NCI-H524 treated with DMSO at 0.1 percent for 48 hours (cell line): ENCODE results near the gene TTL.
"Not testable (repeated sequence)": the region's sequence is repeated elsewhere in the genome, so short reads cannot be mapped to it uniquely, and the experiment has no call there.

ENCODE experiments used
- DNase-seq: peaks from one replicate; lab custom pipeline; 2025; lab: John Stamatoyannopoulos, UW

Gene TTL

DNA sequence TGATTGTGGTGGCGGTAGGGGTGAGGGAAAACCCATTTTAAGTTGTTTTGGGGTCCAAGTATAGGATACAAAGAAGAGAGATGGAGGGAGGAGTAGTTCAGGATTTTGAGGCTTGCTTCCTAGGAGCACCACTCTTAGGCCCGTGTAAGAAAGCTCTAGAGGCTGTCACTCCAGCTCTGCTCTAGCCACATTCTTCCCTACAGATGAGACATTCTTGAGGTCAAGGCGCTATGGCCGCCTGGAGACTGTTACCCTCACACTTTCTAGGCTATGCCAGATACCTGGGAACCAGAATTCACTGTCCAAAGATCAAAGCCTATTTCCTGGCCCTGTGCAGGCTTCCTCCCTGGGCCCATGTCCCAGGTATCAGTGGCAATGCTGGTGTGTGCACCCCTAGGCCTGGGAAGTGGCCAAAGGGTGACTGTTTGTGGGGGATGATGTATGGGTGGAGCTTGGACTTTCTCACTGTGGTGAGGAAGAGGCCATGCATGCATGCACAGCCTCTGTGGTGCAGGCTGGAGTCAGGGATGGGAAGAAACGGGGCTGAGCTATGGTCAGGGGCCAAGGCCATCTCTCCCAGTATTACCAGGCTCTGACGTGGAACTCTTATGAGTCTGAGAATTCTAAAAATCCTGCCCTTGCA, 7.0 kb upstream of the TTL start:
- no peak for DNase-seq

DNA sequence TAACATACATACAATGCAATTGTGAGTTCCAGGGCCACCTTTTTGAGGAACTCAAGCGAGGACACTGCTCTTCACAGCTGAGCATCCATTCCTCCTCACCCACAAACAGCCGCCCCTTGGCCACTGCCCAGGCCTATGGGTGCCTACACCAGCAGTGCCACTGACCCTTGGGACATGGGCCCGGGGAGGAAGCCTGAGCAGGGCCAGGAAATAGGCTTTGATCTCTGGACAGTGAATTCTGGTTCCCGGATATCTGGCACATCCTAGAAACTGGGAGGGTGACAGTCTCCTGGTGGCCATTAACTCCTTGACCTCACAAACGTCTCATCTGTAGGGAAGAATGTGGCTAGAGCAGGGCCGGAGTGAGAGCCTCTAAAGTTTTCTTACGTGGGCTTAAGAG, 5.5 kb upstream of the TTL start:
- DNase-seq: no peak

DNA sequence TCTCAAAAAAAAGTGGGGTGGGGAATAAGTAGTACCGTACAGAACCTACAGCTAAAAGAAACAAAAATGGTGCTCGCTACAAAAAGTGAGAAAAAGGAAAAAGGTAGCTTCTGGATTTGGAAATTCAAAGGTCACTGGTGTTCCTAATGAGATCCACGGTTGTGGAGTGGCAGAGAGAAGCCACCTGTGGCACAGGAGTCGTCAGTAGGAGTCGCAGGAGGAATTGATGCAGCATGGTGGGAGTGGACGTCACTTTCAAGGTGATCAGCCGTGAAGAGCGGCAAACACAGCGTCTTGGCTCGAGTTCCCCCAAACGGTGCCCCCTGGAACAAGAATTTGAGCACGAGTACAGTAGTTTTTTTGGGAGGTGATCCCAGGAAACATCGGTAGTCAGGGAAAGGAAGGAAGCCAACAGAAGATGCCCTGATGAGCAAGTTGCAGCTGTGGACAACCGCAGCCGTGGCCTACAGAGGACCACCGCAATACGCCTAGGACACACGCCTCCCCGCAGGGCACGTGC, 1.4 kb upstream of the TTL start:
- no peak for DNase-seq

DNA sequence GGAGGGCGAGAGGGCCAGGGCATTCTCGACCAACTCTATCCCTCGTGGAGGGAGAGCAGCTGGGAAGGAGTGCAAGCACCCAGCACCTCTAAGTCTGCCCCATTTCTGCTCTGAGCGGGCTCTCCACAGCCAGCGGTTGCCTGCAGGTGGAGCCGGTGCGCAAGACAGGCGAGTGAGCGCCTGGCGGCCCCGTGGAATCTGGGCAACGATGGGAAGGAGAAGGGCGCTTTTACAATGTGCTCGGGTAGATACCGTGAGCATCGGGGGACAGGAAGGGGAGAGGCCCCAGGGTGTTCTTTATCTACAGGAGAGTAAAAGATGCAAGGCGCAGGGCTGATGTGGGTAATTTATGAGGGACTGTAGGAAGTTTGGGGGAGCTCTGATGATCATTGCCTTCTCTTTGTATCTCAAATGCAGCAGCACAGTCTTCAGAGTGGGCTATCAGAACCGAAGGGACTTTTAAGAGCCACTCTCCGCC, 867 bp upstream of the TTL start:
- DNase-seq: no peak

DNA sequence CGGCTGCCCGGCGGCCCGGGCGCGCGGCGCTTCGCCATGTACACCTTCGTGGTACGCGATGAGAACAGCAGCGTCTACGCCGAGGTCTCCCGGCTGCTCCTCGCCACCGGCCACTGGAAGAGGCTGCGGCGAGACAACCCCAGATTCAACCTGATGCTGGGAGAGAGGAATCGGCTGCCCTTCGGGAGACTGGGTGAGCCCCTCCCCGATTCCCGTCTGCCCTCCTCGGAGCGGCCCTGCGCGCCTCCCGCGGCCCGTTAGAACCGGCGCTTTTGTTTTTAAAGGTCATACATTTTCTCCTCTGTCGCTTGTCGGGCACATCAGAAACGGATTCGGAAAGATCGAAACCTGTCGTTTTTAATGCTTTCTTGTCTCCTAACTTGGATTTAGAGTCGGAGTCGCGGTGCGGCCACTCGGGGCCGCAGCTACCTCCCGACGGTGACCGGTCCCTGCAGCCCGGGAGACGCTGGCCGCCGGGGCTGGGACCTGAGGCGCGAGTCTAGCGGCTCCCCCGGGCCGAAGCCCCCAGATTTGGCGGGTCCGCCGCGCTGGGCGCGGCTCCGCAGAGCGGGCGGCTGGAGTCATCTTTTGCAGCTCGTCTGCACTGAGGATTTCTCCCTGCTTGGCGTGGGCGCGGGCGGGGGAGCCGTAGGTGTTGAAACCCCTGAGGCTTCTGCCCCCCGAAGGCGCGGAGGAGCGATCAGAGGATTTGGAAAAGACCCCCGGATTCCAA, 519 bp downstream of the TTL start:
- no peak for DNase-seq

DNA sequence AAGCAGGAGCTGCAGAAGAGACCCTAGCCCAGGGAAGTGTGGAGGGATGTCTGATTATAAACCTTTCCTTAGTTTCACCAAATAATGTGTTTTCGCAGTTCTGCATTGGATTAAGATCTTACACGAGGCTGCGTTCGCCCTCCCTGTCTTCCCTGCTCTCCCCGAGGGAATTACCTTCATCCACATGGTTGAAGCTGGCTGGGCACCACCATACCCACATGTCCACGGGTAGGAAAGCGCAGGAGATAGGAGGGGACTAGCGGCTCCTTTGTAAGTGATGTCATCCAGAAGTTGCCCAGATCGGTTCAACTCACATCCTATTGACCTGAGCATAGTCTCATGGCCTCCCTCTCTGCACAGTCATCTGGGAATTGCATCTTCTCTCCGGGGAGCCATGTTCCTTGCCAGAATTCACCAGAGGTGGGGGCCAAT, 1.1 kb downstream of the TTL start:
- DNase-seq: no peak

DNA sequence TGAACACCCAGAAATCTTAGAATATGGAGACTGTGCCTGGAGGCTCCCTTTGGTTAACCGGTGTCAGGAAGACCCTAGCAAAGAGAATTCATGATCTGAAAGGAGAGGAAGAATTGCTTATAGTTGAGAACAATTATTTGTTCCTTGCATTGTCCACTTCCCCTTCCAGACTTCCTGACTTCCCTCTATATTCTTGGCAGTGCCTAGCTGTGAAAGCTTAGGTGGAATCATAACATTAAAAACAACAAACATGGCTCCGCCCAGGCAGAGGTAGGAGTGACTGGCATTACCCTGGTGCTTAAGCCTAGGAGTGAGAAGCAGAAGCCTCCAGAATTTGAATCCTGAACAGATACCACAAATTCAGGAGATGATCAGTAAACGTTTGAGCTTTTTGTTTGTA, 1.9 kb downstream of the TTL start:
- no peak for DNase-seq

DNA sequence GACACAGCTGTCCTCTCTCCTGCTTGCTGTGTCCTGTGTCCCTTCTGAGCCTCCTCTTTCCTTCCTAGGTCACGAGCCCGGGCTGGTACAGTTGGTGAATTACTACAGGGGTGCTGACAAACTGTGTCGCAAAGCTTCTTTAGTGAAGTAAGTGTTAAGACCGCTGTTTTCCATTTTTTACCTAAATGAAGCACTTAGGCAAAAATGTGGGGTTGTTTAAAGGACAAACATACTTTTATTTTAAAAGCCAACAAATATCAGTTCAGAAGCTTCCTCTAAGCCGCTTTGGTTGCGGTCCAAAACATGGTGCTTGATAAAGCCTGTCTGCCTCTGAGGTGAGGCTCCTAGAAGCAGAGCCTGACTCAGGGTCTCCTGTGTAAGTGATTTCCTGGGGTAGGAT, 3.9 kb downstream of the TTL start:
- no peak for DNase-seq

DNA sequence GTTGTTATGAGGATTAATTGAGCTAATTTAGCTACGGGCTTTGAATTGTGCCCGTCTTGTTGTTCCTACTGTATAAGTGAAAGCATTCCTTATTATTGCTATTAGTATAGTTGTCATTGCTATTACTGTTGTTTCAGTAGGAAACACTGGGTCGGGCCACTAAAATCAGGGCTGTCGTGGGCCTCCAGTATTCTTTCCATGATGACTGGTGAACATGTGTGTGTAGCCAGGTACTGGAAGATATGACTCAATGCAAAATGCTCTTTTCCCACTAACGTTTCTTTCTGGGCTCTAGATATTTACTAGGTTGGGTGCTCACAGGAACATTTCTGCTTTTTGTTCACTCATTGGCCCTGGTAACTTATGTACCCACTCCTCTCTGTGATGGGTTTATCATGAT, 4.9 kb downstream of the TTL start:
- DNase-seq: no peak

DNA sequence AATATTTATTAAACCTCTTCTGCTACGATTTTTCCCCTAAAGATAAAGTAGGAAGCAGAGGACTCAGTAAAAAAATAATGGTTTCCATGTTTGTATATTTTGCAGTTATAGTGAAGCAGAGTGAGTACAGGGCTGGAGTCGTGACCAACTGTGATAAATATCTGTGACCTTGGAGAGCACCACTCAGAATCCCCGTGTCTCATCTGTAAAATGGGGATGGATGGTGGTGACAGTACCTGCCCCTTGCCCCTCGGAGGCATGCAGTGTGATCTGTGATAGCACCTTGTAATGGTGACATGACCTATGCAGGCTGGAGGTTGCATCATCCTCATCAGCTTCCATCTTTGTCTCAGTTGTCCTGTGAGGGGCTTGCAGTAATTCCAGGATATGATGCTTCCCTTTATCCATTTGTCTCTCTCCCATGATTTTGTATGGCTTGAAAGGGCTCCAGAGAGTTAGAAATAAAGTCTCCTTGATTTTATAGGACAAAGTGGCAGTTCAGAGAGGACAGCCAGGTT, 5.5 kb downstream of the TTL start:
- no peak for DNase-seq

DNA sequence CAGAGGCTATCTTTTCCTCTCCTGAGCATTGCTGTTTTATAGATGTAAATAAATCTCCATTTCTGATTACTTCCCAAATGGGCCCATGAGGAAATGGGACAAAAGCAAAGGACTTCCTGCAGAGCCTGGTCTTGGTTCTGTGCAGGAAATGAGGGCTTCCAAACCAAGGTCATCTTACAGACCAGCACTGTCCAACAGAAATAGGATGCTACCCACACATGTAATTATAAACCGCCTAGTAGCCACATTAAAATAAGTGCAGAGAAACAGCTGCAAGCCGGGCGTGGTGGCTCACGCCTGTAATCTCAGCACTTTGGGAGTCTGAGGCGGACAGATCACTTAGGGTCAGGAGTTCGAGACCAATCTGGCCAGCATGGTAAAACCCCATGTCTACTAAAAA, 6.2 kb downstream of the TTL start:
- DNase-seq: no peak

DNA sequence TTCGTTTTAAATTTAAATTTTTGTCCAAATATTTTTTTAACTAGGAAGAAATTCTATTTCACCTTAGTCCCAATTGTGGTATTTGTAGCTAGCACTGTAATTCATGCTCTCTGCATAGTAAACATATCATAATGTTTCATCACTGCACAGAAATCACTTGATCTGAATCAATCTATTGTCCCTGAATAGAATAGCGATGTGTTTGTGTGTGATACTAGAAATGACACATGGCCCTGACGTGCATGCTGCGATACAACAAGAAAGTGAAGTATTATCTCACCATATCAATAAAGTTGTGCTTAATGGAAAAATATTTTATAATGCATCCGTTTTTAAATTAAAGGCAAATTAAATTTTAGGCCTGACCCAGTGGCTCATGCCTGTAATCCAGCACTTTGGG, 10.0 kb downstream of the TTL start:
- no peak for DNase-seq

DNA sequence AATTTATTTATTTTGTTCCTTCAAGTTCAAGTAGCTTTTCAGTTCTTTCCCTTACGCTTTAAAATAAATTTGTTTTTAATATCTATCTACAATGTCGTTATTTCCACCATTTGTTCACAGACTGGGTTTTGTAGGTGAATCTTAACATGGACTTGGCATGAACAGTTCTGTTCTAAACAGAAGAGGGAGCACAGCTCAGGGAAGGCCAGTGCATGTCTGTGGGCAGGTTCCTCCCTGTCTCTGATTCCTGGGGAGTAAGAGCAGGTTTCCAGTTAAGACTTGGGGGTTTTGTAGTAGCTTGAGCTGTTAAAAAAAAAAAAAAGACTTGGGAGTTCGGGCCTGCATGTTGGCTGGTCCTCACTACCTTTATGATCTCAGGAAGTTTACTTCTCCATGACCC, 11.1 kb downstream of the TTL start:
- no peak for DNase-seq

DNA sequence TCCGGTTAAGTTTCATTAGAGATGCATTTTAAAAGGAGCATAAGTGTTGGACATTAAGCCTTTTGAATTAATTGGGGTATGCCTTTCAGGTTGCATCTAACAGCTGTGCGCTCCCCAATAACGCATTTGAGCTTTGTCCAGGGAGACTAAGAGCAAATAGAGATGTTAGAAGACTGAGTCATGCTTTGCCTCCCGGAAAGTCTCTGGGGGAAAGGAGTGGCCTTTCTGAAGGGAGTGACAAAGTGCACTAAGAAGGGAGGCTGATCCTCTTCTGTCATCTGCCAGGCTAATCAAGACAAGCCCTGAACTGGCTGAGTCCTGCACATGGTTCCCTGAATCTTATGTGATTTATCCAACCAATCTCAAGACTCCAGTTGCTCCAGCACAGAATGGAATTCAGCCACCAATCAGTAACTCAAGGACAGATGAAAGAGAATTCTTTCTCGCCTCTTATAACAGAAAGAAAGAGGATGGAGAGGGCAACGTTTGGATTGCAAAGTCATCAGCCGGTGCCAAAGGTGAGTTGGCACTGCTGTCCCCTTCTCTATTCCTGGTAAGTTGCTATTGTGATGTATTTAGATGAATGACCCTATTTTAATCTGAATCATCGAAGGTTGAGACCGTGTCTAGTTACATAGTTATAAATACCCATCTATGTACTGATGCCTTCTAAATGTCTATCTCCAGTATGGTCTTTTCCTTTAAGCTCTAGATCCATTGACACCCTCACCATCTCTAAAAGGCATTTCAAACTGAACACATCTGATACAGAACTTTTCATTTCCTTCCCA, 12.1 kb downstream of the TTL start:
- no peak for DNase-seq

DNA sequence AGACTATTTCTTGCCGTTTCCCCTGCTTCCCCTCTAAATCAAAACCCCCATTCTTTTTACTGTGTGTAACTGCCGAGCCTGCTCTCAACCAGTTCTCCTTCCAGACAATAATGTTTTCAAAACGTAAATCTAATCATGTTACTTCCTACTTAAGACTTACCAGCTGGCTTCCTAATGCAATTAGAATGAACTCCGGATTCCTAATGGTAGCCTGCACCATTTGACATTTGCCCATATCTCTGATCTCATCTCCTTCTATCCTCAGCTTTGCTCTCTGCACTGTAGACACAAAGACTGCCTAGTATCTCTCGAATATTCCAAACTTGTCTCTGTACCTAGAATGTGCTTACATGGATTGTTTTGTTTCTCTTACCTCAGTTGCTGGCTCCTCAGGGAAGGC, 12.9 kb downstream of the TTL start:
- DNase-seq: no peak

DNA sequence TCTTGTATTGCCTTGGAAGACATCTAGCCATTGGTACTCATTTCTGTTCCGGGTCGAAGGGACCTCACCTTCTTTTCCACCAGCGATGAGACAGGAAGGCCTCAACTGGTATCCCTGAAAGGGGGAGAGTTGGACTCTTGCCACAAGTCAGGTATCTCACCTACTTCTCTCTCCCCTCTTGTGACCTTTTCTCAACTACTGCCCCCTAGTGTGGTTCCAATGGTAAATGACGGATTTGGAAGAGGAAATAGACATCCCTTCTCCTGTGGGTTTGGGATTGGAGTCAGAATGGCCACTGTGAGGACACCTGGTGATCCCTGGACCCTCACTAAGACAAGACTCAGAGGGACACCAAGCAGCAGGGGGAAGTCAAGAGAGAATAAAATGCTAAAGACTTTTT, 13.9 kb downstream of the TTL start:
- DNase-seq: not testable (repeated sequence)

DNA sequence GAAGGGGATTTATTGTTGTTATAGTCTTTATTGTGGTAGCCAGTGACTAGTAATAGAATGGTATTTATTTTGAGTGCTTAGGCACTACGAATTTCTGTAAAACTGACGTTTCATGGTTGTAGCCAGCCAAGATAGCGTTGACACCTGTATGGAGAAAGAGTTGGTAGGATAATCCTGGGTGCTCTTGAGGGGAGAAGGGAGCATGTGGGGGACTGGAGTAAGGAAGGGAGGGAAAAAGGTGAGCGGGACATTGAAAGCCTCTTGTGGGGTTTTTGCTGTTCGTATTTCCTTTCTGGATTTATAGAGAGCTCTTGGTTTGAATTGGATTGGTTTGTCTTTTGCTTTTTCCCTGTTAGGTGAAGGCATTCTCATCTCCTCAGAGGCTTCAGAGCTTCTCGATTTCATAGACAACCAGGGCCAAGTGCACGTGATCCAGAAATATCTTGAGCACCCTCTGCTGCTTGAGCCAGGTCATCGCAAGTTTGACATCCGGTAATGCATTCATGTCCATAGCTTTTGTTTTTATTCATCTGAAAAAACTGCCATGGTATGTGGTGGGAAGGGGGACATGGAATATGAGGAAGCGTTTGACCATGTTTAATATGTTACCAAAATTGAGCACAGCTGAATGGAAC, 19.0 kb downstream of the TTL start:
- DNase-seq: not testable (repeated sequence)

DNA sequence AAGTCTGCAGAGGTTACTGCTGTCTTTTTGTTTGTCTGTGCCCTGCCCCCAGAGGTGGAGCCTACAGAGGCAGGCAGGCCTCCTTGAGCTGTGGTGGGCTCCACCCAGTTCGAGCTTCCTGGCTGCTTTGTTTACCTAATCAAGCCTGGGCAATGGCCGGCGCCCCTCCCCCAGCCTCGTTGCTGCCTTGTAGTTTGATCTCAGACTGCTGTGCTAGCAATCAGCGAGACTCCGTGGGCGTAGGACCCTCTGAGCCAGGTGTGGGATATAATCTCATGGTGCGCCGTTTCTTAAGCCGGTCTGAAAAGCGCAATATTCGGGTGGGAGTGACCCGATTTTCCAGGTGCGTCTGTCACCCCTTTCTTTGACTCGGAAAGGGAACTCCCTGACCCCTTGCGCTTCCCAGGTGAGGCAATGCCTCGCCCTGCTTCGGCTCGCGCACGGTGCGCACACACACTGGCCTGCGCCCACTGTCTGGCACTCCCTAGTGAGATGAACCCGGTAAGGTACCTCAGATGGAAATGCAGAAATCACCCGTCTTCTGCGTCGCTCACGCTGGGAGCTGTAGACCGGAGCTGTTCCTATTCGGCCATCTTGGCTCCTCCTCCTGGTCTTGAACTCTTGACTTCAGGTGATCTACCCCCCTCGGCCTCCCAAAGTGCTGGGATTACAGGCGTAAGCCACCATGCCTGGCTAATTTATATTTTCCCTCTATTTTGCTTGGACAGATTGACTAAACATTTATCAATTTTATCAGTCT, 27.5 kb downstream of the TTL start:
- DNase-seq: not testable (repeated sequence)

DNA sequence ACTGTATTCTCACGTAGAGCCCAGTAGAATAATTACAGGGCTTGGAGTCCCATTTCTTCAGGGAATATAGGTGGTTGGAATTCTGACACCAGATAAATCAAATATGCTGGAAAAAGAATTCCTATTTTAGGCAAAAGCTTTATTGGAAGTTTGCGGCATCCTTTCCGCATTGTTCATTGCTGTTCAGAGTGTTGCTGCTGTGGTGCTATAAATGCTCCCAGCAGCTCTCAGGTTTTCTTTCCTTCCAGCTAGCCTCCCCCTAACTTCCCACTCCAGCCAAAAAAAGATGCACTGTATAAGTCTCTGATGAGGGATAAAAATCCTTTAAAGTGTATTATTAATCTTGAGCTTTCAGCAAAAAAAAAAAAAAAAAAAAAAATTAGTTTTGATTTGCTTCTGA, 34.8 kb downstream of the TTL start:
- DNase-seq: no peak

DNA sequence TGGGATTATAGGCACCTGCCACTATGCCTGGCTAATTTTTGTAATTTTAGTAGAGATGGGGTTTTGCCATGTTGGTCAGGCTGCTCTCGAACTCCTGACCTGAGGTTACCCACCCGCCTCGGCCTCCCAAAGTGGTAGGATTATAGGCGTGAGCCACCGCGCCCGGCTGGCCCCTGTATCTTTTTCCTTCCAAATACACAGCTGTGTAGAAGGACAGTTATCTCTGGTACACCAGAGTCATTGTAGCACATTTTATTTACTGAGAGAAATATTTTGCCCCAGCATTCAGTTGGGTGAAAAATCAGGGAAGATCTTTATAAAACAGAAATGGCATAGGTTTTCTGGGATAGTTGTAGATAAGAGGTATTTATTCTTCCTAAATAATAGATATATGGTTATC, 36.9 kb downstream of the TTL start:
- no peak for DNase-seq

DNA sequence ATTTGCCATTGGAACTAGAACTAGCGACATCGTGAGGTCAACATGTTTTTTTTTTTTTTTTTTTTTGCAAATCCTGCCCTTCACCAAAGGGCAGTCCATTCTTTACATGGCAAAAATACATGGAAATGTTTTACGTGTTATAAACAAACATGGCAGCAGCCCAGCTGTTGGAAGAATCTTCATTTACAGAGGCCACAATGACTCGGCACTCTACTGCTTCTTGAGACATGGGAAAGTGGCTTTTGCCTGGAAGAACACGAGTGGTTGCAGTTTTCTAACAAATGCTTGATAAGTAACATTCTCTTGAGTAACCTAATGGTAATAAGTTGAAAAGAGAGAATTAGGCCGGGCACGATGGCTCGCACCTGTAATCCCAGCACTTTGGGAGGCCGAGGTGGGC, 37.5 kb downstream of the TTL start:
- DNase-seq: no peak
